Measurements from ENCODE around the gene DELE1.

DELE1 gene

GRCh38 chr5:141910271-141910673 is 13.4 kb upstream of the DELE1 start:
- ChIA-PET CTCF (interaction anchor here (0.6 to 1.9 kb wide), 3 partner anchors 11 to 31 kb away, joined by 3 to 6 read pairs (median 4); no protein-coding TSS in a partner anchor), POLR2A (interaction anchor here (1.2 kb wide), 1 partner anchor 14 kb away, joined by 3 read pairs; the partner anchor contains the start of gene DELE1)
- no peak for TF ChIP-seq CTCF (IDR thresholded peaks at IDR 0.05; ENCODE audit: control extremely low read depth, extremely low read depth, low read depth, missing control alignments)
- no peak for DNase-seq (ENCODE audit: extremely low spot score)

- CTCF ChIA-PET, result interaction anchor here (1.0 to 3.3 kb wide), 5 partner anchors 10 to 221 kb away, joined by 4 to 23 read pairs (median 8); partner anchors contain the start of genes DELE1 and PCDH1
- POLR2A ChIA-PET, result no interaction called here
- no peak for TF ChIP-seq CTCF (IDR thresholded peaks at IDR 0.05; ENCODE audit: control extremely low read depth, extremely low read depth, low read depth, missing control alignments)
- no peak for DNase-seq (ENCODE audit: extremely low spot score)
Measured at GRCh38 chr5:141913560-141914198, 10.0 kb upstream of the DELE1 start.

GRCh38 chr5:141914199-141914743 is 9.4 kb upstream of the DELE1 start:
- peak; percentile 29 for TF ChIP-seq CTCF (IDR thresholded peaks at IDR 0.05; ENCODE audit: control extremely low read depth, extremely low read depth, low read depth, missing control alignments)
- ChIA-PET POLR2A (interaction anchor here (0.6 kb wide), 1 partner anchor 442 kb away, joined by 3 read pairs; no protein-coding TSS in a partner anchor), CTCF (interaction anchor here (0.8 to 3.3 kb wide), 7 partner anchors 9 to 221 kb away, joined by 3 to 23 read pairs (median 5); partner anchors contain the start of genes DELE1 and PCDH1)
- peak; percentile 66 for DNase-seq (ENCODE audit: extremely low spot score)

GRCh38 chr5:141914797-141915196 is 8.9 kb upstream of the DELE1 start:
- ChIA-PET POLR2A (interaction anchor here (0.6 kb wide), 1 partner anchor 441 kb away, joined by 3 read pairs; no protein-coding TSS in a partner anchor), CTCF (interaction anchor here (0.8 to 3.3 kb wide), 9 partner anchors 9 to 222 kb away, joined by 3 to 23 read pairs (median 4); partner anchors contain the start of genes DELE1, PCDH1 and RNF14)
- TF ChIP-seq CTCF (IDR thresholded peaks at IDR 0.05; ENCODE audit: control extremely low read depth, extremely low read depth, low read depth, missing control alignments), result no peak
- DNase-seq (ENCODE audit: extremely low spot score), result no peak

GRCh38 chr5:141915881-141916336 is 7.8 kb upstream of the DELE1 start:
- no peak for DNase-seq (ENCODE audit: extremely low spot score)
- ChIA-PET CTCF (interaction anchor here (1.2 to 3.5 kb wide), 9 partner anchors 9 to 224 kb away, joined by 3 to 23 read pairs (median 5); partner anchors contain the start of genes PCDH1 and RNF14), POLR2A (interaction anchor here (0.6 kb wide), 1 partner anchor 26 kb away, joined by 3 read pairs; no protein-coding TSS in a partner anchor)
- no peak for TF ChIP-seq CTCF (IDR thresholded peaks at IDR 0.05; ENCODE audit: control extremely low read depth, extremely low read depth, low read depth, missing control alignments)

GRCh38 chr5:141916522-141916921 is 7.1 kb upstream of the DELE1 start:
- ChIA-PET POLR2A (interaction anchor here (0.6 kb wide), 1 partner anchor 27 kb away, joined by 3 read pairs; no protein-coding TSS in a partner anchor), CTCF (interaction anchor here (1.2 to 3.5 kb wide), 8 partner anchors 10 to 224 kb away, joined by 3 to 23 read pairs (median 6); partner anchors contain the start of genes PCDH1 and RNF14)
- DNase-seq (ENCODE audit: extremely low spot score), result no peak
- no peak for TF ChIP-seq CTCF (IDR thresholded peaks at IDR 0.05; ENCODE audit: control extremely low read depth, extremely low read depth, low read depth, missing control alignments)
